H1 (cell line): Measurements from ENCODE around the gene MAML3. TPM values are rescaled to one million over a fixed set of nuclear protein-coding genes. Genes with fewer than 3 reads are reported as not detected.
A peak's percentile ranks its signal among the peaks of the same experiment; 100 is the strongest.

ENCODE experiments used
- CTCF ChIA-PET: fragments of 300-600 bp; sonication (Branson Sonifier 250); formaldehyde crosslinking; loops from one replicate; lab custom pipeline; 2021; ENCODE audit not compliant: partially characterized antibody; lab: Charles Lee
- POLR2A ChIA-PET: fragments of 300-600 bp; sonication (Branson Sonifier 250); formaldehyde crosslinking; loops from one replicate; lab custom pipeline; 2021; ENCODE audit warnings: inconsistent platforms; ENCODE audit not compliant: partially characterized antibody; lab: Charles Lee
- DNase-seq, 2 experiments: peaks; one replicate each; pipeline versions ENCODE4 v3.0.0 to v3.0.0-alpha.2; 2010 to 2022; ENCODE audit warnings: low spot score in 2 of 2, low read depth in 1 of 2, mixed read lengths in 1 of 2
- FAIRE-seq: peaks from 2 replicates; lab custom pipeline; 2011; peaks lifted over from hg19 to GRCh38; lab: Jason Lieb, UNC
- H2AFZ ChIP-seq: 2 replicates; pipeline ENCODE4 v1.8.1; 2012; ENCODE audit warnings: low read length, inconsistent platforms
- H2AK5ac ChIP-seq: 2 replicates; pipeline ENCODE4 v1.6.1; 2013; ENCODE audit warnings: low read depth, low read length
- H2BK120ac ChIP-seq: replicated peaks from 2 replicates; pipeline ENCODE3; 2013; ENCODE audit warnings: low read depth, low read length, inconsistent platforms
- H2BK12ac ChIP-seq: 2 replicates; pipeline ENCODE4 v1.6.1; 2013; ENCODE audit warnings: low read depth, low read length
- H2BK15ac ChIP-seq: 2 replicates; pipeline ENCODE4 v1.6.1; 2013; ENCODE audit warnings: low read length
- H2BK20ac ChIP-seq: 2 replicates; pipeline ENCODE4 v1.6.1; 2013; ENCODE audit warnings: low read length
- H2BK5ac ChIP-seq: 2 replicates; pipeline ENCODE4 v1.6.1; 2013; ENCODE audit warnings: low read depth, low read length
- H3K14ac ChIP-seq: 2 replicates; pipeline ENCODE4 v1.6.1; 2013; ENCODE audit warnings: inconsistent platforms; ENCODE audit not compliant: insufficient read length
- H3K18ac ChIP-seq: 2 replicates; pipeline ENCODE4 v1.6.1; 2013; ENCODE audit warnings: low read length; ENCODE audit errors: extremely low read depth
- H3K23ac ChIP-seq: 2 replicates; pipeline ENCODE4 v1.6.1; 2013; ENCODE audit warnings: inconsistent platforms; ENCODE audit not compliant: insufficient read length
- H3K23me2 ChIP-seq: 2 replicates; pipeline ENCODE4 v1.6.1; 2013; ENCODE audit warnings: low read depth, low read length
- H3K27ac ChIP-seq: 2 replicates; pipeline ENCODE4 v1.6.1; 2011; ENCODE audit warnings: low read depth, low read length, inconsistent platforms
- H3K27me3 ChIP-seq, 4 experiments: replicated peaks in 1 of 4; 1 replicate in 1 of 4; 2 replicates in 3 of 4; pipeline versions ENCODE4 v1.6.1 to v1.8.1; 2011 to 2013; ENCODE audit warnings: low read length in 3 of 4, mild to moderate bottlenecking in 3 of 4, inconsistent platforms in 2 of 4, mixed read lengths in 2 of 4, moderate library complexity in 1 of 4; ENCODE audit not compliant: control insufficient read depth in 3 of 4, insufficient read depth in 3 of 4; ENCODE audit errors: extremely low read depth in 1 of 4
- H3K36me3 ChIP-seq, 4 experiments: 2 replicates each; pipeline versions ENCODE4 v1.6.1 to v1.8.1; 2011 to 2013; ENCODE audit warnings: mild to moderate bottlenecking in 4 of 4, low read length in 3 of 4, moderate library complexity in 2 of 4, control low read depth in 1 of 4, inconsistent platforms in 1 of 4; ENCODE audit not compliant: insufficient read depth in 4 of 4, control insufficient read depth in 2 of 4
- H3K4ac ChIP-seq: replicated peaks from 2 replicates; pipeline ENCODE3; 2013; ENCODE audit warnings: low read length, low read depth, mixed read lengths, inconsistent platforms; ENCODE audit not compliant: insufficient read length
- H3K4me1 ChIP-seq, 4 experiments: replicated peaks in 1 of 4; 1 replicate in 1 of 4; 2 replicates in 3 of 4; pipeline versions ENCODE4 v1.6.1 to v1.8.1; 2011 to 2013; ENCODE audit warnings: low read length in 3 of 4, inconsistent platforms in 2 of 4, mixed read lengths in 1 of 4; ENCODE audit not compliant: insufficient read depth in 4 of 4, control insufficient read depth in 3 of 4
- H3K4me2 ChIP-seq, 2 experiments: 2 replicates each; pipeline versions ENCODE4 v1.6.1 to v1.8.1; 2011 to 2013; ENCODE audit warnings: low read depth in 2 of 2, low read length in 2 of 2, control low read depth in 1 of 2, inconsistent platforms in 1 of 2, mild to moderate bottlenecking in 1 of 2; ENCODE audit not compliant: insufficient read depth in 1 of 2
- H3K4me3 ChIP-seq, 4 experiments: fragments of 200-600, 300-600 bp in 1 of 4; sonication (generic), shearing (Covaris generic), sonication (Bioruptor Twin) in 1 of 4; 2 replicates each; pipeline versions ENCODE4 v1.5.1 to v1.8.1; 2011 to 2016; ENCODE audit warnings: low read length in 4 of 4, low read depth in 3 of 4, control low read depth in 2 of 4, inconsistent platforms in 2 of 4, mild to moderate bottlenecking in 2 of 4, mixed read lengths in 1 of 4, moderate library complexity in 1 of 4; ENCODE audit not compliant: insufficient read depth in 2 of 4; ENCODE audit errors: extremely low read depth in 1 of 4
- H3K56ac ChIP-seq: replicated peaks from 2 replicates; pipeline ENCODE3; 2013; ENCODE audit warnings: low read depth, mild to moderate bottlenecking, mixed read lengths, low read length, inconsistent platforms; ENCODE audit not compliant: insufficient read length
- H3K79me1 ChIP-seq: 2 replicates; pipeline ENCODE4 v1.6.1; 2013; ENCODE audit warnings: low read depth, low read length, control low read depth
- H3K79me2 ChIP-seq, 2 experiments: 2 replicates each; pipeline versions ENCODE4 v1.6.1 to v1.8.1; 2012 to 2013; ENCODE audit warnings: low read length in 2 of 2, mild to moderate bottlenecking in 2 of 2, inconsistent platforms in 1 of 2; ENCODE audit not compliant: insufficient read depth in 2 of 2, control insufficient read depth in 1 of 2
- H3K9ac ChIP-seq, 4 experiments: replicated peaks in 1 of 4; 1 replicate in 1 of 4; 2 replicates in 3 of 4; pipeline versions ENCODE4 v1.6.1 to v1.8.1; 2011 to 2013; ENCODE audit warnings: low read depth in 3 of 4, low read length in 3 of 4, control low read depth in 2 of 4, mild to moderate bottlenecking in 2 of 4, moderate library complexity in 2 of 4, inconsistent platforms in 1 of 4; ENCODE audit errors: extremely low read depth in 1 of 4
- H3K9me3 ChIP-seq, 2 experiments: 2 replicates each; pipeline versions ENCODE4 v1.6.1 to v1.8.1; 2012 to 2013; ENCODE audit warnings: mild to moderate bottlenecking in 2 of 2, moderate library complexity in 2 of 2, control low read depth in 1 of 2, inconsistent platforms in 1 of 2, low read depth in 1 of 2, low read length in 1 of 2, mixed read lengths in 1 of 2; ENCODE audit not compliant: insufficient read depth in 2 of 2
- H4K20me1 ChIP-seq, 2 experiments: replicated peaks in 1 of 2; 2 replicates each; pipeline versions ENCODE3 to v1.8.1; 2011 to 2013; ENCODE audit warnings: inconsistent platforms in 2 of 2, low read length in 2 of 2, mild to moderate bottlenecking in 1 of 2; ENCODE audit not compliant: insufficient read depth in 2 of 2, control insufficient read depth in 1 of 2
- H4K5ac ChIP-seq: 2 replicates; pipeline ENCODE4 v1.6.1; 2013; ENCODE audit warnings: low read length, low read depth, mixed read lengths, inconsistent platforms; ENCODE audit not compliant: insufficient read length
- H4K8ac ChIP-seq: 2 replicates; pipeline ENCODE4 v1.8.0; 2013; ENCODE audit warnings: mild to moderate bottlenecking, moderate library complexity, low read length, inconsistent platforms; ENCODE audit not compliant: insufficient read depth; ENCODE audit errors: extremely low read depth
- H4K91ac ChIP-seq: replicated peaks from 2 replicates; pipeline ENCODE3; 2013; ENCODE audit warnings: low read length, mixed read lengths, inconsistent platforms; ENCODE audit not compliant: insufficient read length
- WGBS, 2 experiments: shearing (Covaris generic) in 1 of 2; methylation state at CpG; one replicate each; pipeline versions ENCODE4 v1.1.6 to v1.1.7; 2013 to 2015; ENCODE audit warnings: low lambda C conversion rate in 2 of 2, mixed read lengths in 2 of 2, inconsistent platforms in 1 of 2, low coverage in 1 of 2, missing lambda C conversion rate in 1 of 2; ENCODE audit not compliant: insufficient replicate concordance in 2 of 2, insufficient coverage in 1 of 2, insufficient read length in 1 of 2; ENCODE audit errors: extremely low coverage in 1 of 2, missing lambda C conversion rate in 1 of 2; 5-methylcytosine and 5-hydroxymethylcytosine counted together
- polyA plus RNA-seq, 7 experiments: library from polyadenylated mRNA; depleted of rRNA in 3 of 7; stranded (reverse) in 5 of 7; unstranded in 2 of 7; fragments of >200 nt in 5 of 7; fragments of 200-250 nt in 2 of 7; gene quantifications; 1 replicate in 5 of 7; 2 replicates in 1 of 7; 4 replicates in 1 of 7; pipeline versions ENCODE4 v1.2.1 to v1.2.3, GENCODE V29; 2011 to 2013; ENCODE audit warnings: missing spikeins in 2 of 7, mixed read lengths in 2 of 7
- total RNA-seq: library from RNA; stranded (reverse); fragmentation: NEBNext Ultra II Directional; extraction: Animal tissue kit (Norgen Biotek cat#: 25700); gene quantifications from 2 replicates; pipeline ENCODE4 v1.2.1, GENCODE V29; 2021
- TF ChIP-seq, protein P1 (sequence below): IDR thresholded peaks from 2 replicates; pipeline ENCODE4 v1.6.1; 2012; ENCODE audit warnings: low read length, inconsistent platforms

The MAML3 gene
- total and polyA plus RNA-seq, 2 of the 8 experiments (the other 6 are each of a cell fraction or from before 2014, with no cell fraction given), result 2.1 to 5.7 TPM

DNA sequence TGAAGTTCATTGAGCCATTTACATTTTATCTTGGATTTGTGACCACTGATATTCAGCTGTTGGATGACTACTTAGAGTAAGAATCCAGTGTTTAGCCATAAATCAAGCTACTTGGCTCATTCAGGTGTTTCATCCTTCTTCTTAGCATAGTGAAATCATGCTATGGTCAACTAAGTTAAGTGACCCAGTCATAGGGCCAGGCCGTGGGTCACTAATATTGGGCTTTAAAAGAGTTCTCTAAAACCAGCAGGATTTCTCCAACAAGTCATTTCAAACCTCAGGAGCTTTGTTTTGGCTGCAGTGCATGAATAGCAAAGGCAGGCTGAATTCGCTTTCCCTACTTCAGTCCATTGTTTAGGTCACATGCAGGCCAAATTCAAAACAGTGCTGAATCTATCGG, 181.0 kb downstream of the MAML3 start:
- Histone ChIP-seq H3K79me1 (no peaks in the 10 kb centered on the region), H2BK15ac (no peak overlapping the region), H3K18ac (no peak overlapping the region), H2BK5ac (no peak overlapping the region), H2AK5ac (no peak overlapping the region), H3K4ac (no peak overlapping the region), H2BK120ac (no peak overlapping the region), H2BK12ac (no peak overlapping the region), H3K36me3 (no peaks in the 10 kb centered on the region), H3K27me3 (peaks cover 43 to 90% (median 70%) of the 10 kb centered on the region in 4 experiments), H3K79me2 (no peaks in the 10 kb centered on the region), H2AFZ (no peak overlapping the region), H3K56ac (no peak overlapping the region), H4K5ac (no peak overlapping the region), H4K20me1 (peaks cover 2 to 9% of the 10 kb centered on the region in 2 experiments), H2BK20ac (no peak overlapping the region), H3K23me2 (no peaks in the 10 kb centered on the region; the same call in 1 of the 2 replicates), H3K23ac (no peak overlapping the region), H3K27ac (no peak overlapping the region), H3K4me2 (no peak overlapping the region), H4K91ac (no peak overlapping the region), H3K9me3 (no peaks in the 10 kb centered on the region), H4K8ac (no peak overlapping the region), H3K9ac (no peak overlapping the region), H3K14ac (no peak overlapping the region), H3K4me3 (no peak overlapping the region), H3K4me1 (no peaks in the 10 kb centered on the region)
- ChIA-PET POLR2A (interaction anchor here (1.2 kb wide), 1 partner anchor 237 kb away, joined by 3 read pairs; no protein-coding TSS in a partner anchor), CTCF (interaction anchor here (0.9 to 2.2 kb wide), 9 partner anchors 39 to 387 kb away, joined by 3 to 7 read pairs (median 3); no protein-coding TSS in a partner anchor)
- 31% methylated on average over 3 of the region's 3 CpGs; no CpG with 5 or more reads in 1 of the 2 experiments for whole genome bisulfite sequencing, 2 experiments
- DNase-seq (no peak), FAIRE-seq (peak; percentile 68)
- TF ChIP-seq, protein P1, sequence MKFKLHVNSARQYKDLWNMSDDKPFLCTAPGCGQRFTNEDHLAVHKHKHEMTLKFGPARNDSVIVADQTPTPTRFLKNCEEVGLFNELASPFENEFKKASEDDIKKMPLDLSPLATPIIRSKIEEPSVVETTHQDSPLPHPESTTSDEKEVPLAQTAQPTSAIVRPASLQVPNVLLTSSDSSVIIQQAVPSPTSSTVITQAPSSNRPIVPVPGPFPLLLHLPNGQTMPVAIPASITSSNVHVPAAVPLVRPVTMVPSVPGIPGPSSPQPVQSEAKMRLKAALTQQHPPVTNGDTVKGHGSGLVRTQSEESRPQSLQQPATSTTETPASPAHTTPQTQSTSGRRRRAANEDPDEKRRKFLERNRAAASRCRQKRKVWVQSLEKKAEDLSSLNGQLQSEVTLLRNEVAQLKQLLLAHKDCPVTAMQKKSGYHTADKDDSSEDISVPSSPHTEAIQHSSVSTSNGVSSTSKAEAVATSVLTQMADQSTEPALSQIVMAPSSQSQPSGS, result 0 out of 2 replicates have a peak, but pooled peaks have one; percentile 59
